ENCODE data around the gene LAMA3.

GRCh38 chr18:23641143-23641720, 48.0 kb upstream of the LAMA3 start:
- TF ChIP-seq CTCF (conservative IDR thresholded peaks at IDR 0.05 in 1 of 2, IDR thresholded peaks at IDR 0.05 in 1 of 2; ENCODE audit: extremely low read depth in 1 of 2, insufficient read depth in 1 of 2, low read depth in 1 of 2, low read length in 2 of 2) (no peak), EZH2 (IDR thresholded peaks at IDR 0.05; ENCODE audit: borderline replicate concordance, low read length) (no peak)

Measured in mammary epithelial cell (primary cell).